Measurements from ENCODE around the gene SSBP3. TPM values are rescaled to one million over a fixed set of nuclear protein-coding genes. Genes with fewer than 3 reads are reported as not detected.

SSBP3 gene
- total and polyA plus RNA-seq, 4 donors = 7.7 to 24.7 (median 17.3) TPM

GRCh38 chr1:54272134-54272533 lies 134.1 kb downstream of the SSBP3 start:
- Histone ChIP-seq H3K27ac (ENCODE audit: low read depth in 1 of 2, low read length in 2 of 2) (peak overlapping the region; percentile 94 to 97), H3K9me3 (ENCODE audit: control insufficient read depth in 4 of 4, low read length in 3 of 4) (no peaks in the 10 kb centered on the region), H3K4me1 (ENCODE audit: control insufficient read depth in 4 of 4, insufficient read depth in 4 of 4, low read length in 3 of 4) (peaks cover 14 to 60% (median 44%) of the 10 kb centered on the region in 4 donors), H3K27me3 (ENCODE audit: control insufficient read depth in 4 of 4, insufficient read depth in 4 of 4, low read length in 3 of 4) (no peaks in the 10 kb centered on the region), H3K4me3 (ENCODE audit: low read depth in 1 of 3, low read length in 3 of 3) (no peak overlapping the region), H3K36me3 (ENCODE audit: control insufficient read depth in 4 of 4, insufficient read depth in 3 of 4, low read depth in 1 of 4, low read length in 3 of 4) (no peaks in the 10 kb centered on the region), H3K9ac (ENCODE audit: low read depth in 1 of 2, low read length in 2 of 2) (peak overlapping the region; percentile 73 to 82)
- 53% methylated on average over 2 of the region's 2 CpGs for WGBS
- no peak for DNase-seq (ENCODE audit: low spot score)
- no peak for TF ChIP-seq FOXA2 (IDR thresholded peaks at IDR 0.05)
- peak; percentile 89 to 91 for TF ChIP-seq RXRA (IDR thresholded peaks at IDR 0.05)
- peak; percentile 93 to 96 for TF ChIP-seq HNF4A (conservative IDR thresholded peaks at IDR 0.05)
- TF ChIP-seq NR2F2 (IDR thresholded peaks at IDR 0.05) = peak; percentile 94
- TF ChIP-seq TAF1 (conservative IDR thresholded peaks at IDR 0.05) = no peak
- no peak for TF ChIP-seq MAX (IDR thresholded peaks at IDR 0.05)
- peak; percentile 34 to 50 for TF ChIP-seq RAD21 (IDR thresholded peaks at IDR 0.05)
- no peak for TF ChIP-seq JUND (IDR thresholded peaks at IDR 0.05)
- TF ChIP-seq REST (IDR thresholded peaks at IDR 0.05) = no peak
- TF ChIP-seq GABPA (IDR thresholded peaks at IDR 0.05 in 1 of 2, conservative IDR thresholded peaks at IDR 0.05 in 1 of 2) = no peak
- TF ChIP-seq FOXA1 (IDR thresholded peaks at IDR 0.05) = no peak
- peak; percentile 61 for TF ChIP-seq SP1 (IDR thresholded peaks at IDR 0.05)
- peak; percentile 81 for TF ChIP-seq HNF4G (IDR thresholded peaks at IDR 0.05)
- no peak for TF ChIP-seq ZBTB33 (IDR thresholded peaks at IDR 0.05)
- TF ChIP-seq ATF3 (IDR thresholded peaks at IDR 0.05) = no peak
- peak; percentile 79 for TF ChIP-seq YY1 (IDR thresholded peaks at IDR 0.05)
- no peak for TF ChIP-seq EGR1 (IDR thresholded peaks at IDR 0.05; ENCODE audit: low read depth in 2 of 2)

GRCh38 chr1:54271341-54271740 lies 134.9 kb downstream of the SSBP3 start:
- Histone ChIP-seq H3K27ac (ENCODE audit: low read depth in 1 of 2, low read length in 2 of 2) (peak overlapping the region; percentile 94 to 97), H3K27me3 (ENCODE audit: control insufficient read depth in 4 of 4, insufficient read depth in 4 of 4, low read length in 3 of 4) (no peaks in the 10 kb centered on the region), H3K9ac (ENCODE audit: low read depth in 1 of 2, low read length in 2 of 2) (no peak overlapping the region), H3K36me3 (ENCODE audit: control insufficient read depth in 4 of 4, insufficient read depth in 3 of 4, low read depth in 1 of 4, low read length in 3 of 4) (no peaks in the 10 kb centered on the region), H3K9me3 (ENCODE audit: control insufficient read depth in 4 of 4, low read length in 3 of 4) (no peaks in the 10 kb centered on the region), H3K4me3 (ENCODE audit: low read depth in 1 of 3, low read length in 3 of 3) (no peak overlapping the region), H3K4me1 (ENCODE audit: control insufficient read depth in 4 of 4, insufficient read depth in 4 of 4, low read length in 3 of 4) (peaks cover 14 to 58% (median 39%) of the 10 kb centered on the region in 4 donors)
- 78% methylated on average over 10 of the region's 10 CpGs for WGBS
- DNase-seq (ENCODE audit: low spot score) = no peak
- no peak for TF ChIP-seq YY1 (IDR thresholded peaks at IDR 0.05)
- no peak for TF ChIP-seq SP1 (IDR thresholded peaks at IDR 0.05)
- no peak for TF ChIP-seq EGR1 (IDR thresholded peaks at IDR 0.05; ENCODE audit: low read depth in 2 of 2)

Measured in liver (tissue), 9 donors.